IPS DF 6.9 (cell line): ENCODE data around the gene XRN2.

Experiments used
- DNase-seq: peaks from one replicate; pipeline ENCODE4 v3.0.0-alpha.2; 2013; ENCODE audit warnings: low read depth, low spot score
- H3K27ac ChIP-seq: one replicate; pipeline ENCODE4 v1.5.1; 2013; ENCODE audit warnings: low read length, control low read depth
- H3K27me3 ChIP-seq: 2 replicates; pipeline ENCODE4 v1.6.1; 2013; ENCODE audit warnings: mild to moderate bottlenecking, low read length; ENCODE audit not compliant: control insufficient read depth, insufficient read depth
- H3K36me3 ChIP-seq: 2 replicates; pipeline ENCODE4 v1.6.1; 2013; ENCODE audit warnings: low read length; ENCODE audit not compliant: control insufficient read depth, insufficient read depth
- H3K4me1 ChIP-seq: 2 replicates; pipeline ENCODE4 v1.6.1; 2013; ENCODE audit warnings: low read length; ENCODE audit not compliant: control insufficient read depth, insufficient read depth
- H3K4me3 ChIP-seq: 2 replicates; pipeline ENCODE4 v1.5.1; 2013; ENCODE audit warnings: mild to moderate bottlenecking, low read length
- H3K9me3 ChIP-seq: 2 replicates; pipeline ENCODE4 v1.6.1; 2013; ENCODE audit warnings: low read length, inconsistent platforms; ENCODE audit not compliant: control insufficient read depth, insufficient read depth
- WGBS: extraction: QIAGEN DNeasy Blood & Tissue Kit; methylation state at CpG from one replicate; pipeline ENCODE4 v1.1.7; 2013; ENCODE audit warnings: mixed read lengths, missing lambda C conversion rate; ENCODE audit not compliant: insufficient read length, insufficient coverage; 5-methylcytosine and 5-hydroxymethylcytosine counted together

Gene XRN2

DNA sequence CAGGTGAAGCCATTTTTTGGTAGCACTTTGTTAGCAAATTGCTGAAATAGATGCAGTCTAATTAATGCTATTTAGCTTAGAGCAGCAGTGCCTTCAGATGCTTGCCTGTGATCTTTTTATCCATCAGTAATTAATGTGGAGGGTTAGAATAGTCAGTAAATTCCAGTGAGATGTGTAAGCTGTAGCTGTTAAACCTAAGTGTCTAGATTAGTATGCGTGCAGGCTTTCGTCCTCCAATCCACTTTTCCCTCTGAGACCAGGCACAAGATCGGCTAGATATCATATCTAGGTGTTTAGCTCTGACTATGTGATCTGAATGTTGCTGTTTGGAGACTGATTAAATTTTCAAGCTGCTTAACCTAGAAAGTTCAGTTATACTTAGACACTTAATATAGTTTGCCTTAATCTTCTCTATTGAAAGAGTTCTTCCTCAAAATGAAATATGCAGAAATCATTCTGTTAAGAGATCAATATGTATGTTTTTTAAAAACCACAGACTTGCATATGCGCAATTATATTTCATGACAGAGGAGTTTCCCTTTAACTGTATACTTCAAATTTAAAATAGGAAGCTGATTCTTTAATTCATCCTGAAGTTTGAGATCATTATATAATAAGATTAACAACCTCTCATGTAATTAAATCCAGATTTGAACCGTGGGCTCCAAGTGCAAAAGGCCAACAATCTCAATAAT lies 41.2 kb downstream of the XRN2 start:
- H3K27ac ChIP-seq, result no peak overlapping the region
- H3K4me3 ChIP-seq, result no peak overlapping the region
- DNase-seq, result no peak
- WGBS, result no CpG with 5 or more reads among the region's 5 CpGs
- no peaks in the 10 kb centered on the region for H3K4me1 ChIP-seq
- peaks cover 6% of the 10 kb centered on the region; the same call in 1 of the 2 replicates for H3K36me3 ChIP-seq
- no peaks in the 10 kb centered on the region for H3K27me3 ChIP-seq
- H3K9me3 ChIP-seq, result no peaks in the 10 kb centered on the region

GRCh38 chr20:21344961-21345360 lies 41.8 kb downstream of the XRN2 start:
- no peak overlapping the region for H3K4me3 ChIP-seq
- no peaks in the 10 kb centered on the region for H3K9me3 ChIP-seq
- H3K36me3 ChIP-seq, result peaks cover 6% of the 10 kb centered on the region; the same call in 1 of the 2 replicates
- H3K27ac ChIP-seq, result no peak overlapping the region
- no peak for DNase-seq
- no peaks in the 10 kb centered on the region for H3K27me3 ChIP-seq
- H3K4me1 ChIP-seq, result no peaks in the 10 kb centered on the region
- WGBS, result no CpG with 5 or more reads among the region's 1 CpG

DNA sequence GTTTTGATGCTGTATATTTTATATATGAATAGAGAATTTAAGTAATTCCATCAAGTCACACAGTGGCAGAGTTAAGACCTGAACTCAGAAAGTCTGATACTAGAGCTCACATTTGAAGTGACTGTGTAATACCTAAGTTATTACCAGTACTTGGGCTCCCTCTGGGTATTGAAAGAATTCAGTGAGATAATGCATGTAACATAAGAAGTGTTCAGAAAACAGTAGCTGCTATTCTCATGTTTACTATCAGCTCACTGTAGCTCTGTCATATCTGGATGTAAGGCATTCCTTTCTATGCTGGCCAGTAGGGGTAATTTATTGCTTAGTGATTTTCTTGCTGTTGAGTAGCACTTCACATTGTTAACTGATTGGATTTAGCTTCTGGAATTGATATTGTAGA lies 49.6 kb downstream of the XRN2 start:
- Histone ChIP-seq H3K27me3 (no peaks in the 10 kb centered on the region), H3K9me3 (no peaks in the 10 kb centered on the region), H3K36me3 (peaks cover 2% of the 10 kb centered on the region; the same call in 1 of the 2 replicates), H3K4me3 (no peak overlapping the region), H3K4me1 (no peaks in the 10 kb centered on the region), H3K27ac (no peak overlapping the region)
- no peak for DNase-seq

DNA sequence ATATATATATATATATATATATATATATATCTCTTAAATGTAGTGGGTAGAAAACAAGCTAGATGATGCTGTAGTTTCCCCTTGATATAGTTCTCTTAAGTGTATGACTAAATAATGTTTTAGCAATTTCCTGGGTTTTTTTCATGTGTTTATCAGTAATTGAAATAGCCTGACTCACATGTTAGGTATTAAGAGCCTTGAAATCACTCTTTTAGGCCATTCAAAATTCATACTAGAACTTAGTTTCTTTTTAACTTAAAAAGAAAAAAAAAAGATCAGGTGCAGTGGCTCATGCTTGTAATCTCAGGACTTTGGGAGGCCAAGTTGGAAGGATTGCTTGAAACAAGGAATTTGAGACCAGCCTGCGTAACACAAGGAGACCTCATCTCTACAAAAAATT lies 50.1 kb downstream of the XRN2 start:
- DNase-seq, result no peak
- Histone ChIP-seq H3K4me1 (no peaks in the 10 kb centered on the region), H3K27me3 (no peaks in the 10 kb centered on the region), H3K36me3 (peaks cover 4% of the 10 kb centered on the region; the same call in 1 of the 2 replicates), H3K27ac (no peak overlapping the region), H3K4me3 (no peak overlapping the region), H3K9me3 (no peaks in the 10 kb centered on the region)
- no CpG with 5 or more reads among the region's 1 CpG for whole genome bisulfite sequencing

DNA sequence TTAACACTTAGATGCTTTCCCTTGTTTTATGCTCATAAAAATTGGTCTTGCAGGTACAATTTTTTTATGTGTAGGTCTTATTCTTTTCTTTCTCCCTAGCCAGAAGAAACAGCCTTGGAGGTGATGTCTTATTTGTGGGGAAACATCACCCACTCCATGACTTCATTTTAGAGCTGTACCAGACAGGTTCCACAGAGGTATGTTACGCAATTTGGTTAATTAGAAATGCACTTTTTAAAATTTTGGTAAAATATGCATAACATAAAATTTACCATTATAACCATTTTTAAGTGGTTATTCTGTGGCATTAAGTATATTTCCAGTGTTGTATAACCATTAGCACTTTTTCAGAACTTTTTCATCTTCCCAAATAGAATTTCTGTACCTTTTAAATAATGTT lies 52.9 kb downstream of the XRN2 start:
- no peak overlapping the region for H3K4me3 ChIP-seq
- DNase-seq, result no peak
- no CpG with 5 or more reads among the region's 1 CpG for WGBS
- peaks cover 4% of the 10 kb centered on the region; the same call in 1 of the 2 replicates for H3K36me3 ChIP-seq
- no peak overlapping the region for H3K27ac ChIP-seq
- H3K9me3 ChIP-seq, result no peaks in the 10 kb centered on the region
- H3K27me3 ChIP-seq, result no peaks in the 10 kb centered on the region
- no peaks in the 10 kb centered on the region for H3K4me1 ChIP-seq

- Histone ChIP-seq H3K27me3 (no peaks in the 10 kb centered on the region), H3K36me3 (peaks cover 4% of the 10 kb centered on the region; the same call in 1 of the 2 replicates), H3K4me1 (no peaks in the 10 kb centered on the region), H3K27ac (no peak overlapping the region), H3K4me3 (no peak overlapping the region), H3K9me3 (no peaks in the 10 kb centered on the region)
- DNase-seq, result no peak
Observed at GRCh38 chr20:21356386-21356785, 53.3 kb downstream of the XRN2 start.

DNA sequence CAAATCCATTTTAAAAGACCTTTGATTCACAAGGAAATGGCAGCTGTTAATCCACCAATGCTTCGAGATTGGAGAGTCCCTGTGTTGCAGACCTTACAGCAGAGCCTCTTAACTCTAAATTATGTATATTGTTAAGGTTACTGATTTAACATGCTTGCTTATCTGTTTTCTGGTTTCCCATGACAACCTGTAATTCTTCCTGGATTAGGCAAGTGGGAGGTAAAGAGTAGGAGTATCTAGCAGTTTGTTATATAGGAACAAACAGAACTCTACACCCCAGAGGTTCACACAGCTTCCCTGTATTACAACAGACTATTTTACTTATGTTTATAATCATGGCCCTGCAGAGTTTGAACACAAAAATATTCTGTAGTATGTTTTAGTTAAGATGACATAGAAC lies 54.7 kb downstream of the XRN2 start:
- no peaks in the 10 kb centered on the region for H3K9me3 ChIP-seq
- H3K36me3 ChIP-seq, result peaks cover 5% of the 10 kb centered on the region; the same call in 1 of the 2 replicates
- no peak overlapping the region for H3K4me3 ChIP-seq
- no peak overlapping the region for H3K27ac ChIP-seq
- no peaks in the 10 kb centered on the region for H3K27me3 ChIP-seq
- DNase-seq, result no peak
- no CpG with 5 or more reads among the region's 1 CpG for whole genome bisulfite sequencing
- H3K4me1 ChIP-seq, result no peaks in the 10 kb centered on the region

DNA sequence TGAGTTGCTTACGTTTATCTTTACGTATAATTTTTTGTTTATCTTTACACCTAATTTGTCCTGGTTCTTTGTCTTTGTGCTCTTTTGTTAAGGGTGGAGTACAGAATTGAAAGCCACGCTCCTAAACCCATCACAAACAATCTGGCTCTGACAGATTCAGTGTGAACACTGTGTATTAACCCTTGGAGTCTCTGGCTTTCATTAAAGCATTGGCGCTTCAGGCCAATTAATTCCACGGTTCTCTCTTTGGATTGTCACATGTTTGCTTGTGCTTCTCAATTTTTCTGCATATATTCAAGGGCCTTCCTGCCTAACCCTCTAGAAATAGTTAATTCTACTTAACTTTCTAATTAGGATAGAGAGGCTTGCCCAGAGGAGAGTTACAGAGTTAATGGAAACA lies 55.6 kb downstream of the XRN2 start:
- no peak overlapping the region for H3K4me3 ChIP-seq
- H3K9me3 ChIP-seq, result no peaks in the 10 kb centered on the region
- WGBS, result no CpG with 5 or more reads among the region's 5 CpGs
- H3K36me3 ChIP-seq, result peaks cover 9% of the 10 kb centered on the region; the same call in 1 of the 2 replicates
- H3K27ac ChIP-seq, result no peak overlapping the region
- no peaks in the 10 kb centered on the region for H3K4me1 ChIP-seq
- no peak for DNase-seq
- H3K27me3 ChIP-seq, result no peaks in the 10 kb centered on the region

DNA sequence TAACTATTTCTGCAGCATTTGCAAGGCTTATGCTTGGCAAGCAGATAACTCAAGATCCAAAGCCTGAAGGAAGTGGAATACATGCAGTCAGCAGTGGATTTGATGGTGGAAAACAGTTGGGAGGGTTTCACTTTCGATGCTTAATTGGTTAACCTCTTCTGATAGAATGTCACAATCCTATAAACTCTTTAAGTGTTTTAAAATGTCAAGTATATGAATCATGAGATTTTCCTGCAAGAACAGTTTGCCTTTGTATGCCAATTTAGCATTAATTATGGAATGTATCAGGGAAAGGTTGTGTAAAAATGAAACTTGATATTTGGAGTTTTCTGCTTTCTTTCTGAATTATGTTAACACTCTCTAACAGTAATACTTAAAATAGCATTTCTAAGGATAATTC lies 57.6 kb downstream of the XRN2 start:
- peaks cover 9% of the 10 kb centered on the region; the same call in 1 of the 2 replicates for H3K36me3 ChIP-seq
- no peaks in the 10 kb centered on the region for H3K4me1 ChIP-seq
- no peaks in the 10 kb centered on the region for H3K9me3 ChIP-seq
- no peak overlapping the region for H3K4me3 ChIP-seq
- H3K27ac ChIP-seq, result no peak overlapping the region
- no peaks in the 10 kb centered on the region for H3K27me3 ChIP-seq
- no peak for DNase-seq
- no CpG with 5 or more reads among the region's 1 CpG for WGBS

GRCh38 chr20:21361266-21361665 lies 58.1 kb downstream of the XRN2 start:
- no peaks in the 10 kb centered on the region for H3K9me3 ChIP-seq
- no CpG with 5 or more reads among the region's 2 CpGs for WGBS
- H3K4me3 ChIP-seq, result no peak overlapping the region
- peaks cover 9% of the 10 kb centered on the region; the same call in 1 of the 2 replicates for H3K36me3 ChIP-seq
- no peaks in the 10 kb centered on the region for H3K4me1 ChIP-seq
- no peak overlapping the region for H3K27ac ChIP-seq
- no peak for DNase-seq
- H3K27me3 ChIP-seq, result no peaks in the 10 kb centered on the region

DNA sequence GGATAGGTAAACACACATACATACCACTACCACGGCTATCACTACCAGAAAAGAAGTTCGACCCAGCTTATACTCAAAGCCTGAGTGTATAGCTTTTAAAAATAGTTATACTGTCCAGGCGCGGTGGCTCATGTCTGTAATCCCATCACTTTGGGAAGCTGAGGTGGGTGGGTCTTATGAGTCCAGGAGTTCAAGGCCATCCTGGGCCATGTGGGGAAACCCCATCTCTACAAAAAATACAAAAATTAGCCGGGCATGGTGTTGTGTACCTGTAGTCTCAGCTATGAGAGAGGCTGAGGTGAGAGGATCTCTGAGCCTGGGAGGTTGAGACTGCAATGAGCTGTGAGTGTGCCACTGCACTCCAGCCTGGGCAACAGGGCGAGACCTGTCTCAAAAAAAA lies 61.3 kb downstream of the XRN2 start:
- no peak for DNase-seq
- Histone ChIP-seq H3K27ac (no peak overlapping the region), H3K9me3 (no peaks in the 10 kb centered on the region), H3K4me3 (no peak overlapping the region), H3K4me1 (no peaks in the 10 kb centered on the region), H3K36me3 (peaks cover 7% of the 10 kb centered on the region; the same call in 1 of the 2 replicates), H3K27me3 (no peaks in the 10 kb centered on the region)
- no CpG with 5 or more reads among the region's 6 CpGs for WGBS
